Activated CD4-positive, alpha-beta T cell treated with anti-CD3 and anti-CD28 coated beads, Interleukin-2, amount 10 ng/mL, durations not matched to agents 24 days and 14 days (primary cell): ENCODE measurements around the gene ARHGEF11. TPM values are rescaled to one million over a fixed set of nuclear protein-coding genes. Genes with fewer than 3 reads are reported as not detected.

Experiments
- DNase-seq: peaks from one replicate; pipeline ENCODE4 v3.0.0; 2022
- H3K27ac Mint-ChIP-seq: one replicate; pipeline ENCODE4 v1.8.0; 2022; ENCODE audit warnings: mild to moderate bottlenecking, mixed read lengths
- H3K27me3 Mint-ChIP-seq: one replicate; pipeline ENCODE4 v1.8.0; 2022; ENCODE audit warnings: mixed read lengths
- H3K36me3 Mint-ChIP-seq: one replicate; pipeline ENCODE4 v1.8.0; 2022; ENCODE audit warnings: low read depth, mild to moderate bottlenecking, mixed read lengths
- H3K4me1 Mint-ChIP-seq: one replicate; pipeline ENCODE4 v1.8.0; 2021; ENCODE audit warnings: mixed read lengths
- H3K4me3 Mint-ChIP-seq: one replicate; pipeline ENCODE4 v1.8.0; 2022; ENCODE audit warnings: mild to moderate bottlenecking, moderate library complexity, mixed read lengths
- H3K9me3 Mint-ChIP-seq: one replicate; pipeline ENCODE4 v1.8.0; 2021; ENCODE audit warnings: mixed read lengths
- intact Hi-C: fragments of 100-400 bp; cut with micrococcal nuclease; formaldehyde crosslinking; loops from one replicate; pipeline ENCODE4 v1.15.1; 2023
- total RNA-seq: library from RNA; stranded (reverse); gene quantifications from 2 replicates; pipeline ENCODE4 v1.2.3, GENCODE V29; 2022

The ARHGEF11 gene
- total RNA-seq, 1 donor from 2014 or later, result 1.9 TPM

GRCh38 chr1:157034137-157034800 lies 11.3 kb downstream of the ARHGEF11 start:
- Mint-ChIP-seq H3K4me3 (no peak overlapping the region), H3K27ac (no peak overlapping the region), H3K9me3 (no peaks in the 10 kb centered on the region), H3K27me3 (peaks cover 43% of the 10 kb centered on the region), H3K36me3 (no peaks in the 10 kb centered on the region), H3K4me1 (no peaks in the 10 kb centered on the region)
- intact Hi-C loops, result no loop called here
- DNase-seq, result no peak

DNA sequence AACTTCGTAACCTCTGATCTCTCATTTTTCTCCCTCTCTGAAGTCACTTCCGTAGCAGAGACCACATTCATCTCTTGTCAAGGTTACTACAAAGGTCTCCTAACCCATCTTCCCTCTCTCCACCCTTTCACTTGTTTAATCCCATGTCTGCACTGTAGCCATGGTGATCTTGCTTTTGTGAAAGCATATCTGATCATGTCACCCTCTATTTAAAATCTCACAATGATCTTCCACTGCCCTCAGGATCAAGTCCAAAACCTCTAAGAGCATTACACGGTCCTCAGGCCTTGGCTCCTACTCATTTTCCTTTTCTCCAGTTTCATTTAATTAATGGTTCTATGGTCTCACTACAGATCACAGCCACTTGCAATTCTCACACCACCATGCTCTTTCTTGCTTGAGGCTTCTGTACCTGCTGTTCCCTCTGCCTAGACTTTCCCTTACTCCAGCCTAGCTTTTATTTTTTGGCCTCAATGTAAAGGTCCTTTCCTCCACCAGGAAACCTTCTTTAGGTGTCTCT lies 12.1 kb downstream of the ARHGEF11 start:
- intact Hi-C loops, result no loop called here

GRCh38 chr1:157032303-157032702 lies 13.2 kb downstream of the ARHGEF11 start:
- H3K27ac Mint-ChIP-seq, result no peak overlapping the region
- no peak for DNase-seq
- H3K27me3 Mint-ChIP-seq, result peaks cover 44% of the 10 kb centered on the region
- no peaks in the 10 kb centered on the region for H3K9me3 Mint-ChIP-seq
- no peaks in the 10 kb centered on the region for H3K4me1 Mint-ChIP-seq
- H3K4me3 Mint-ChIP-seq, result no peak overlapping the region
- no peaks in the 10 kb centered on the region for H3K36me3 Mint-ChIP-seq
- intact Hi-C loops, result no loop called here

More for the DNA sequence above, 12.1 kb downstream of the ARHGEF11 start:
- Mint-ChIP-seq H3K27ac (no peak overlapping the region), H3K27me3 (peaks cover 41% of the 10 kb centered on the region), H3K9me3 (no peaks in the 10 kb centered on the region), H3K4me3 (no peak overlapping the region), H3K36me3 (no peaks in the 10 kb centered on the region), H3K4me1 (no peaks in the 10 kb centered on the region)
- DNase-seq, result no peak

- H3K27me3 Mint-ChIP-seq, result peaks cover 49% of the 10 kb centered on the region
- H3K27ac Mint-ChIP-seq, result no peak overlapping the region
- H3K4me3 Mint-ChIP-seq, result no peak overlapping the region
- H3K36me3 Mint-ChIP-seq, result no peaks in the 10 kb centered on the region
- H3K9me3 Mint-ChIP-seq, result no peaks in the 10 kb centered on the region
- intact Hi-C loops, result no loop called here
- H3K4me1 Mint-ChIP-seq, result no peaks in the 10 kb centered on the region
- no peak for DNase-seq
These were observed 14.8 kb downstream of the ARHGEF11 start for GRCh38 chr1:157030728-157031127.

DNA sequence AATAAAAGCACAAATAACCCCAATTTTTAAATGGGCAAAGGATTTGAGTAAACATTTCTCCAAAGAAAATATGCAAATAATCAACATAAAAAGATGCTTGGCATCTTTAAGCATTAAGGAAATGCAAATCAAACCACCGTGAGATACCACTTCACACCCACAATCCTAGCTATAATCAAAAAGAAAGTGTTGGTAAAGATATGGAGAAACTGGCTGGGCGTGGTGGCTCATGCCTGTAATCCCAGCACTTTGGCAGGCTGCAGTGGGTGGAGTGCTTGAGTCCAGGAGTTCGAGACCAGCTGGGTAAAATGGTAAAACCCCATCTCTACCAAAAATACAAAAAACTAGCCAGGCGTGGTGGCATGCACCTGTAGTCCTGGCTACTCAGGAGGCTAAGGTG lies 16.9 kb downstream of the ARHGEF11 start:
- Mint-ChIP-seq H3K27ac (no peak overlapping the region), H3K9me3 (no peaks in the 10 kb centered on the region), H3K36me3 (no peaks in the 10 kb centered on the region), H3K27me3 (peaks cover 59% of the 10 kb centered on the region), H3K4me3 (no peak overlapping the region), H3K4me1 (no peaks in the 10 kb centered on the region)
- intact Hi-C loops, result no loop called here
- no peak for DNase-seq

- intact Hi-C loops, result no loop called here
- H3K27me3 Mint-ChIP-seq, result peaks cover 53% of the 10 kb centered on the region
These were observed 19.7 kb downstream of the ARHGEF11 start for GRCh38 chr1:157025856-157026255.

GRCh38 chr1:157025385-157025784 lies 20.2 kb downstream of the ARHGEF11 start:
- peaks cover 50% of the 10 kb centered on the region for H3K27me3 Mint-ChIP-seq
- no peak overlapping the region for H3K27ac Mint-ChIP-seq
- H3K9me3 Mint-ChIP-seq, result no peaks in the 10 kb centered on the region
- no peaks in the 10 kb centered on the region for H3K4me1 Mint-ChIP-seq
- no peak overlapping the region for H3K4me3 Mint-ChIP-seq
- intact Hi-C loops, result no loop called here
- no peaks in the 10 kb centered on the region for H3K36me3 Mint-ChIP-seq
- DNase-seq, result no peak

More at GRCh38 chr1:157025856-157026255, 19.7 kb downstream of the ARHGEF11 start:
- H3K36me3 Mint-ChIP-seq, result no peaks in the 10 kb centered on the region
- H3K9me3 Mint-ChIP-seq, result no peaks in the 10 kb centered on the region
- no peaks in the 10 kb centered on the region for H3K4me1 Mint-ChIP-seq
- H3K27ac Mint-ChIP-seq, result no peak overlapping the region
- no peak overlapping the region for H3K4me3 Mint-ChIP-seq
- DNase-seq, result no peak

DNA sequence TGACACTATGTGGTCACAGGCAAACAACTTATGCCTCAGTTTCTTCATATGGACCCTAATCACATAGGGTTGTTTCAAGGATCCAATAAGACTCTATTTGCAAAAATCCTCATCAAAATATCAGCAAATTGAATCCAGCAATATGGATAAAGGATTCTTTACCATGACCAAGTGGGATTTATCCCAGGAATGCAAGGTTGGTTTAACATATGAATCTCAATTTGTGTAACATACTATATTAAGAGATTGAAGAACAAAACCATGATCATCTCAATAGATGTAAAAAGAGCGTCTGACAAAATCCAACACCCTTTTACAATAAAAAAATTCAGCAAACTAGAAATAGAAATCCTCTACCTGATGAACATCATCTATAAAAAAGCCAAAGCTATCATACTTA lies 23.9 kb downstream of the ARHGEF11 start:
- intact Hi-C loops, result no loop called here
- no peaks in the 10 kb centered on the region for H3K36me3 Mint-ChIP-seq
- no peak overlapping the region for H3K4me3 Mint-ChIP-seq
- H3K27ac Mint-ChIP-seq, result no peak overlapping the region
- no peaks in the 10 kb centered on the region for H3K4me1 Mint-ChIP-seq
- H3K27me3 Mint-ChIP-seq, result peaks cover 44% of the 10 kb centered on the region
- DNase-seq, result no peak
- peaks cover 5% of the 10 kb centered on the region for H3K9me3 Mint-ChIP-seq

DNA sequence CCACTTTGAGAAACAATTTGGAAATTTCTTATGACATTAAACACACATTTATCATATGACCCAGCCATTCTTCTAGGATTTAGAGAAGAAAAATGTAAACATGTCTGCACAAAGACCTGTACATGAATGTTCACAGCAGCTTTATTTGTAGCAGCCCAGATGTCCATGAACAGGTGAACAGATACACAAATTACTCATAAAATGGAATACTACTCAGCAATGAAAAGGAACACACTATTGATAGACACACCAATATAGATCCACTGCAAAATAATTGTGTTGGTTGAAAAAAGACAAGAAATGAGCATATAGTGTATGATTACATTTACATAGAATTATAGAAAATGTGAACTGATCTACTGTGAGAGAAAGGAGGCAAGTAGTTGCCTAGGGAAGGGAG lies 26.1 kb downstream of the ARHGEF11 start:
- Mint-ChIP-seq H3K36me3 (no peaks in the 10 kb centered on the region), H3K9me3 (peaks cover 5% of the 10 kb centered on the region), H3K27me3 (peaks cover 29% of the 10 kb centered on the region), H3K4me1 (no peaks in the 10 kb centered on the region), H3K27ac (no peak overlapping the region), H3K4me3 (no peak overlapping the region)
- intact Hi-C loops, result no loop called here
- no peak for DNase-seq

DNA sequence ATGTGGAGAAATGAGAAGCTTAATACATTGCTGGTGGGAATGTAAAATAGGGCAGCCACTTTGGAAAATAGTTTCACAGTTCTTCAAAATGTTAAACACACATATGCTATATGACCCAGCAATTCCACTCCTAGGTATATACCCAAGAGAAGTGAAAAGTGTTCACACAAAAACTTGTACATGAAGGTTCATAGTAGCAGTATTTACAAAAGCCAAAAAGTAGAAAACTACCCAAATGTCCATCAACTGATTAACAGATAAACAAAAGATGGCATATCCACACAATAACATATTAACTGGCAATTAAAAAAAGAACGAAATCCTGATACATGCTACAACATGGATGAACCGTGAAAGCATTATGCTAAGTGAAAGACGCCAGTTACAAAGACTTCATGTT lies 33.7 kb downstream of the ARHGEF11 start:
- H3K36me3 Mint-ChIP-seq, result no peaks in the 10 kb centered on the region
- intact Hi-C loops, result no loop called here
- H3K4me1 Mint-ChIP-seq, result no peaks in the 10 kb centered on the region
- no peak overlapping the region for H3K27ac Mint-ChIP-seq
- peaks cover 38% of the 10 kb centered on the region for H3K27me3 Mint-ChIP-seq
- H3K4me3 Mint-ChIP-seq, result no peak overlapping the region
- DNase-seq, result no peak
- no peaks in the 10 kb centered on the region for H3K9me3 Mint-ChIP-seq

DNA sequence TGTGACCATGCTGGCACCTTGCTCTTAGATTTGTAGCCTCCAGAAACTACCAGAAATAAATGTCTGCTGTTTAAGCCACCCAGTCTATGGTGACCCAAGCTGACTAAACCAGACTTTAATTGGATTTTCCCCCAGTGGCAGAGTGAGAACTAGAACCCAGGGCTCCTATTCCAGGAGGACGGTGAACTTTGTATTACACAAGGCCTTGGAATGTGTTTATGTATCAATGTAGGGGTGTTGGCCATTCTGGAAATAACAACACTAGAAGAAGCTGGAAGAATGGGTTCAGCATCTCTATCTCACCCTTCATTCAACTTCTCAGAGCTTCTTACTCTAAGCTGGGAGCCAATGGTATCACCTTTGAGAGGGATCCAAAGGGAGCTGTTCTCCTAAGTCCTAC lies 37.0 kb downstream of the ARHGEF11 start:
- Mint-ChIP-seq H3K27ac (no peak overlapping the region), H3K36me3 (no peaks in the 10 kb centered on the region), H3K9me3 (no peaks in the 10 kb centered on the region), H3K4me1 (no peaks in the 10 kb centered on the region), H3K27me3 (peaks cover 56% of the 10 kb centered on the region), H3K4me3 (no peak overlapping the region)
- intact Hi-C loops, result no loop called here
- DNase-seq, result no peak

- no peaks in the 10 kb centered on the region for H3K36me3 Mint-ChIP-seq
These were observed 38.2 kb downstream of the ARHGEF11 start for GRCh38 chr1:157007306-157007705.

GRCh38 chr1:157006676-157007075 lies 38.9 kb downstream of the ARHGEF11 start:
- peaks cover 55% of the 10 kb centered on the region for H3K27me3 Mint-ChIP-seq
- no peak overlapping the region for H3K27ac Mint-ChIP-seq
- intact Hi-C loops, result no loop called here
- DNase-seq, result no peak
- no peak overlapping the region for H3K4me3 Mint-ChIP-seq
- no peaks in the 10 kb centered on the region for H3K9me3 Mint-ChIP-seq
- H3K4me1 Mint-ChIP-seq, result no peaks in the 10 kb centered on the region
- no peaks in the 10 kb centered on the region for H3K36me3 Mint-ChIP-seq

More at GRCh38 chr1:157007306-157007705, 38.2 kb downstream of the ARHGEF11 start:
- H3K4me3 Mint-ChIP-seq, result no peak overlapping the region
- no peak overlapping the region for H3K27ac Mint-ChIP-seq
- H3K27me3 Mint-ChIP-seq, result peaks cover 59% of the 10 kb centered on the region
- no peak for DNase-seq
- no peaks in the 10 kb centered on the region for H3K9me3 Mint-ChIP-seq
- no peaks in the 10 kb centered on the region for H3K4me1 Mint-ChIP-seq
- intact Hi-C loops, result no loop called here

GRCh38 chr1:157005965-157006364 lies 39.6 kb downstream of the ARHGEF11 start:
- DNase-seq, result no peak
- Mint-ChIP-seq H3K4me1 (no peaks in the 10 kb centered on the region), H3K36me3 (no peaks in the 10 kb centered on the region), H3K4me3 (no peak overlapping the region), H3K27ac (no peak overlapping the region), H3K9me3 (no peaks in the 10 kb centered on the region), H3K27me3 (peaks cover 55% of the 10 kb centered on the region)
- intact Hi-C loops, result no loop called here

DNA sequence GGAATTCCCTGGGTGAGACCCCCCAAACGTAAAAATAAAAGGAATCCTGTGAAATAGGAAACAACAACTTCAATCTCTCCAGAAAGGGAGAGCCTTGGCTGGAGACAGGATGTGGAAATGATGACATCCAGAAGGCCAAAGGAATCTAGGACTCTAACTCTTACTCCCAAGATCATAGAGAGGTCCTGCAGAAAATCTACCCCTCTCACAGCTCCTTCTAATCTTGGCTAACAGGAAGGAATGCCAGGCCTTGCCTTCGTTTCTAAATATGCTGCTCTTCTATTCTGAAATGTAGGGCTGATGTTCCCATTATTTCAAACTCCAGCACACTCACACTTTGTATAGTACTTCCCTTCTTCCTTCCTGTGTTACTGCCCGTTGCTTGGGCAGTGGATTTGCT lies 40.7 kb downstream of the ARHGEF11 start:
- Mint-ChIP-seq H3K9me3 (no peaks in the 10 kb centered on the region), H3K4me3 (no peak overlapping the region), H3K27ac (no peak overlapping the region), H3K27me3 (peaks cover 54% of the 10 kb centered on the region), H3K4me1 (no peaks in the 10 kb centered on the region), H3K36me3 (no peaks in the 10 kb centered on the region)
- DNase-seq, result no peak
- intact Hi-C loops, result no loop called here
